ENCODE measurements around the gene BIN1.

Gene BIN1

GRCh38 chr2:127092306-127092705 lies 14.6 kb downstream of the BIN1 start:
- H3K4me1 ChIP-seq (ENCODE audit: control insufficient read depth in 1 of 2, insufficient read depth in 2 of 2, low read length in 2 of 2): peaks cover 37 to 45% of the 10 kb centered on the region in 2 donors

GRCh38 chr2:127091886-127092285 lies 15.1 kb downstream of the BIN1 start:
- no peak overlapping the region for H3K27ac ChIP-seq (ENCODE audit: low read depth, low read length)
- H3K27me3 ChIP-seq (ENCODE audit: control insufficient read depth in 1 of 2, insufficient read depth in 2 of 2, low read length in 2 of 2): no peaks in the 10 kb centered on the region
- no peaks in the 10 kb centered on the region for H3K9me3 ChIP-seq (ENCODE audit: control insufficient read depth in 1 of 2, low read length in 2 of 2)
- no peak overlapping the region for H3K4me3 ChIP-seq (ENCODE audit: low read depth in 1 of 2, low read length in 2 of 2)
- H3K9ac ChIP-seq (ENCODE audit: low read depth in 1 of 2, low read length in 2 of 2): no peak overlapping the region
- peaks cover 36 to 40% of the 10 kb centered on the region in 2 donors for H3K4me1 ChIP-seq (ENCODE audit: control insufficient read depth in 1 of 2, insufficient read depth in 2 of 2, low read length in 2 of 2)
- no peaks in the 10 kb centered on the region for H3K36me3 ChIP-seq (ENCODE audit: control insufficient read depth in 1 of 2, insufficient read depth in 2 of 2, low read length in 2 of 2)

More at GRCh38 chr2:127092306-127092705, 14.6 kb downstream of the BIN1 start:
- Histone ChIP-seq H3K9ac (ENCODE audit: low read depth in 1 of 2, low read length in 2 of 2) (no peak overlapping the region), H3K27me3 (ENCODE audit: control insufficient read depth in 1 of 2, insufficient read depth in 2 of 2, low read length in 2 of 2) (no peaks in the 10 kb centered on the region), H3K36me3 (ENCODE audit: control insufficient read depth in 1 of 2, insufficient read depth in 2 of 2, low read length in 2 of 2) (no peaks in the 10 kb centered on the region), H3K4me3 (ENCODE audit: low read depth in 1 of 2, low read length in 2 of 2) (no peak overlapping the region), H3K27ac (ENCODE audit: low read depth, low read length) (no peak overlapping the region), H3K9me3 (ENCODE audit: control insufficient read depth in 1 of 2, low read length in 2 of 2) (no peaks in the 10 kb centered on the region)

- Histone ChIP-seq H3K4me1 (ENCODE audit: control insufficient read depth in 1 of 2, insufficient read depth in 2 of 2, low read length in 2 of 2) (peaks cover 33% of the 10 kb centered on the region in 2 donors), H3K27me3 (ENCODE audit: control insufficient read depth in 1 of 2, insufficient read depth in 2 of 2, low read length in 2 of 2) (no peaks in the 10 kb centered on the region), H3K9ac (ENCODE audit: low read depth in 1 of 2, low read length in 2 of 2) (no peak overlapping the region), H3K27ac (ENCODE audit: low read depth, low read length) (no peak overlapping the region), H3K4me3 (ENCODE audit: low read depth in 1 of 2, low read length in 2 of 2) (no peak overlapping the region), H3K9me3 (ENCODE audit: control insufficient read depth in 1 of 2, low read length in 2 of 2) (no peaks in the 10 kb centered on the region), H3K36me3 (ENCODE audit: control insufficient read depth in 1 of 2, insufficient read depth in 2 of 2, low read length in 2 of 2) (no peaks in the 10 kb centered on the region)
These were observed 15.8 kb downstream of the BIN1 start for GRCh38 chr2:127091148-127091547.

DNA sequence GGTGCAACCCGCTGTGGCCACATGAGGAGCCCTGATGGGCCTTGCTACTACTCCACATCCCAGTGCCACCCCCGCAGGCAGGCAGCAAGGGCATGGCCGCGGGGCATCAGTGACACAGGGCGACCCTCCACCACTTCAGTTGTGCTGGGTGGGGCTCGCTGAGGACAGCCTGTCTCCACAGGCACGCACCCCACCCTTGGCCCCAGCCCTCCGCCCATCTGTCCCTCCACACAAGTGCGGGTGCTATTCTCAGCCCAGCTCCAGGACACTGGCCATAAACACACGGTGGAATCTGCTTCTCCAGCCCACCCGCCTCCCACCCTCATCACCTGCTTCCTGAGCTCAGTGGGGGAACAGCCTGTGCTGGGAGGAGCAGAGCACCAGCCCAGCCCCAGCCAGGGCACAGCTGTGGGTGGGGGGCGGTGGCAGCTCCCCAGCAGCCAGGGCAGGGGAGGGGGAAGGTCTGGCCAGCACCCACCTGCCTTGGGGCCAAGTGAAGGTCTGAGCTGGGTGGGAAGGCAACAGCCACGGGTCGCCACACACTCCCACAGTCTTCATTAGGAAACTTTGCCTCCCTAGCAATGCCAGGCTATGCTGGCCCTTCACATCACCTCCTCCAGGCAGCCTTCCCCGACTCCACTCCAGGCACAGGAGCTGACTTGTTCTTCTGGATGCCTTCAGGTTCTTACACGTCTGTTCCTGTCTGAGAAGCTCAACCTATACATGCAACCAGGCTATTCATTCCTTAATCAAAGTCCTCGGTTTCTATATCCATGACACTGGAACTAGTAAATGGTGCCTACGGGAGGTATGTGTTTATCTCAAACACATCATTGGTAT lies 16.5 kb downstream of the BIN1 start:
- Histone ChIP-seq H3K9ac (ENCODE audit: low read depth in 1 of 2, low read length in 2 of 2) (no peak overlapping the region), H3K4me3 (ENCODE audit: low read depth in 1 of 2, low read length in 2 of 2) (no peak overlapping the region), H3K4me1 (ENCODE audit: control insufficient read depth in 1 of 2, insufficient read depth in 2 of 2, low read length in 2 of 2) (peaks cover 32 to 34% of the 10 kb centered on the region in 2 donors), H3K36me3 (ENCODE audit: control insufficient read depth in 1 of 2, insufficient read depth in 2 of 2, low read length in 2 of 2) (no peaks in the 10 kb centered on the region), H3K9me3 (ENCODE audit: control insufficient read depth in 1 of 2, low read length in 2 of 2) (no peaks in the 10 kb centered on the region), H3K27me3 (ENCODE audit: control insufficient read depth in 1 of 2, insufficient read depth in 2 of 2, low read length in 2 of 2) (no peaks in the 10 kb centered on the region), H3K27ac (ENCODE audit: low read depth, low read length) (no peak overlapping the region)

DNA sequence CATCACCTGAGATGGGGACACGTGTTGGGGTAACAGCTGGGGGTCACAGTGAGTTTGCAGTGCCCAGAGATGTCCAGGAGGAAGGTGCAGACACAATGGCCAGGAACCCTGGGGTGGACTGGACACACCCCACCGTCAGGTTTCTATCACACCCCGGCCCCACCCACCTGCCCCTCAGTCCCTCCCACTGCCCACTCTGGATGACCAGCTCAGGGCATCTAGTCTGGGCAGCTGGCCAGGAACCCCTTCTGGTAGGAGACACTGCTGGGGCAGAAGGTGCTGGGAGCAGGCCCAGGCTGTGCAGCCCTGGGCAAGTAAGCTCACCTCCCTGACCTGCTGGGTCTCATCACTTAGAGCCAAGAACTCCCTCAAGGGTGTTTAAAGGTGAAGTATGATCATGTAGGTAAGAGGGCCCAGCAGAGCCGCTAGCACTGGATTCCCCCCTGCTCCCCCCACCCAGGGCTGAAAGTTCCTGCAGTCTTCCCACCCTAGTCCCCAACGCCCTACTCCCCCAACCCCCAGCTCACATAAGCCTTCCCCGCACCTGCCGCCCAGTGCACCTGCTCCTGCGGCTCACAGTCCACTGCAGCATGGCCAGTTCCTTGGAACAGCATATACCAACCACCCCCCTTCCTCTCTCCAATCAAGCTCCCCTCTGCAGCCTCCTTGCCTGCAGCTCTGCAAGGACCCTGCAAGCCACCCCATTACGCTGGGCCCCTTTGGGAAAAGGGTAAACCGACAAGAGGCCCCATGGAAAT lies 17.3 kb downstream of the BIN1 start:
- Histone ChIP-seq H3K4me1 (ENCODE audit: control insufficient read depth in 1 of 2, insufficient read depth in 2 of 2, low read length in 2 of 2) (peaks cover 32 to 36% of the 10 kb centered on the region in 2 donors), H3K9me3 (ENCODE audit: control insufficient read depth in 1 of 2, low read length in 2 of 2) (no peaks in the 10 kb centered on the region), H3K27ac (ENCODE audit: low read depth, low read length) (no peak overlapping the region), H3K36me3 (ENCODE audit: control insufficient read depth in 1 of 2, insufficient read depth in 2 of 2, low read length in 2 of 2) (no peaks in the 10 kb centered on the region), H3K27me3 (ENCODE audit: control insufficient read depth in 1 of 2, insufficient read depth in 2 of 2, low read length in 2 of 2) (no peaks in the 10 kb centered on the region), H3K9ac (ENCODE audit: low read depth in 1 of 2, low read length in 2 of 2) (no peak overlapping the region), H3K4me3 (ENCODE audit: low read depth in 1 of 2, low read length in 2 of 2) (no peak overlapping the region)

DNA sequence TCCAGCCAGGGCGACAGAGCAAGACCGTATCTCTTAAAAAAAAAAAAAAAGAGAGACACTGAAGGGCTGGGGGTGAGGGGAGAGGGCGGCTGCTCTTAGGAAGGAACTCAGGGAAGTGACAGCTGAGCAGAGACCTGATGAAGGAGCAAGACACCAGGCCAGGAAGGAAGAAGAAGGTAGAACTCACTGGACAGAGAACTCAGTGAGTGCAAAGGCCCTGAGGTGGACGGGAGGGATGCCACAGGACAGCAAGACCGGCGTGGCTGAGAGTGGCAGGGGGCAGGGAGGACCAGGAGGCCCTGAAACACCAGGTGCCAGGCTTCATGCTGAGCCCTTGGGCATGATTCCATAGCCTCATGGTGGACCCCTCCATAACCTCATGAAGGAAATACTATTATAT lies 18.2 kb downstream of the BIN1 start:
- no peaks in the 10 kb centered on the region for H3K9me3 ChIP-seq (ENCODE audit: control insufficient read depth in 1 of 2, low read length in 2 of 2)
- H3K27ac ChIP-seq (ENCODE audit: low read depth, low read length): no peak overlapping the region
- no peaks in the 10 kb centered on the region for H3K36me3 ChIP-seq (ENCODE audit: control insufficient read depth in 1 of 2, insufficient read depth in 2 of 2, low read length in 2 of 2)
- H3K27me3 ChIP-seq (ENCODE audit: control insufficient read depth in 1 of 2, insufficient read depth in 2 of 2, low read length in 2 of 2): no peaks in the 10 kb centered on the region
- H3K9ac ChIP-seq (ENCODE audit: low read depth in 1 of 2, low read length in 2 of 2): no peak overlapping the region
- H3K4me3 ChIP-seq (ENCODE audit: low read depth in 1 of 2, low read length in 2 of 2): no peak overlapping the region
- H3K4me1 ChIP-seq (ENCODE audit: control insufficient read depth in 1 of 2, insufficient read depth in 2 of 2, low read length in 2 of 2): peaks cover 34 to 36% of the 10 kb centered on the region in 2 donors

- H3K9ac ChIP-seq (ENCODE audit: low read depth in 1 of 2, low read length in 2 of 2): no peak overlapping the region
- H3K9me3 ChIP-seq (ENCODE audit: control insufficient read depth in 1 of 2, low read length in 2 of 2): no peaks in the 10 kb centered on the region
- peaks cover 37 to 42% of the 10 kb centered on the region in 2 donors for H3K4me1 ChIP-seq (ENCODE audit: control insufficient read depth in 1 of 2, insufficient read depth in 2 of 2, low read length in 2 of 2)
- H3K4me3 ChIP-seq (ENCODE audit: low read depth in 1 of 2, low read length in 2 of 2): no peak overlapping the region
- H3K27ac ChIP-seq (ENCODE audit: low read depth, low read length): no peak overlapping the region
- H3K36me3 ChIP-seq (ENCODE audit: control insufficient read depth in 1 of 2, insufficient read depth in 2 of 2, low read length in 2 of 2): no peaks in the 10 kb centered on the region
- no peaks in the 10 kb centered on the region for H3K27me3 ChIP-seq (ENCODE audit: control insufficient read depth in 1 of 2, insufficient read depth in 2 of 2, low read length in 2 of 2)
These were observed 19.0 kb downstream of the BIN1 start for GRCh38 chr2:127087791-127088495.

DNA sequence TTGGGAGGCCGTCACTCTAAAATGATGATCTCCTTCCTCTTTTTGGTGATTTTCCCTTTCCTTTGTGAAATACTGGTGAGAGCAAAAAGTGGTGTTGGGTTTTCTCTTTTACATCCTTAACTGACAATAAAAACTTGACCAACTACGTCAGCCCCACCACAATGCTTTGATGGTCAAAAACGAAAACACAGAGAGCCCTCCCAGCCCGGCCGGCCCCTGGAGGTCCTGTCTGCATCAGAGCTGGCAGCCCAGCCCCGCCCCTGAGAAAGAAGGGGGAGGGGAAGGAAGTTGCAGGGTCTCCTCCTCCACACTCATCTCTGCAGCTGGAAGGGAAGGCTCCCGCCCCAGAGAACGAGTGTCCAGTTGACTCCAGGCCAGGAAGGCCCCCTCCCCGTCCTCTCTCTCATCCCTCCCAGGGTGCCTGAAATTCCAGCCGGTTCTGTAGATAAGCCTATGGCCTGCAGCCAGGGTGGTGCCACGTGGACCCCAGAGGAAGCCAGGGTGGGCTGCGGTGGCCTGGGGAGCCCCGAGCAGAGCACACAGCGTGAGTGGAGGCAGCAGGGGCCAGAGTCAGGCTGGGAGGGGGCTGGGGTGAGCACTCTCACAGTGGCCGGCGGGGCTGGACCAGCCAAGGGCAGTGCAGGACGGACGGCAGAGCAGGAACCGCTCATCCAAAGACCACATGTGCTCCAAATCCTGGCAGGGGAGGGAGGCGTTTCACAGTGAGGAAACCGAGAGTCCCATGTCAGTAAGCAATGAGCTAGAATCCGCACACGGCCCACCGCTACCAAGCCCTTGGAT lies 19.8 kb downstream of the BIN1 start:
- no peaks in the 10 kb centered on the region for H3K9me3 ChIP-seq (ENCODE audit: control insufficient read depth in 1 of 2, low read length in 2 of 2)
- peak overlapping the region; percentile 50 for H3K27ac ChIP-seq (ENCODE audit: low read depth, low read length)
- no peaks in the 10 kb centered on the region for H3K36me3 ChIP-seq (ENCODE audit: control insufficient read depth in 1 of 2, insufficient read depth in 2 of 2, low read length in 2 of 2)
- no peak overlapping the region for H3K9ac ChIP-seq (ENCODE audit: low read depth in 1 of 2, low read length in 2 of 2)
- peaks cover 37 to 47% of the 10 kb centered on the region in 2 donors for H3K4me1 ChIP-seq (ENCODE audit: control insufficient read depth in 1 of 2, insufficient read depth in 2 of 2, low read length in 2 of 2)
- no peaks in the 10 kb centered on the region for H3K27me3 ChIP-seq (ENCODE audit: control insufficient read depth in 1 of 2, insufficient read depth in 2 of 2, low read length in 2 of 2)
- H3K4me3 ChIP-seq (ENCODE audit: low read depth in 1 of 2, low read length in 2 of 2): peak overlapping the region in 1 of 2 donors; percentile 21

GRCh38 chr2:127085317-127085681 lies 21.7 kb downstream of the BIN1 start:
- H3K27me3 ChIP-seq (ENCODE audit: control insufficient read depth in 1 of 2, insufficient read depth in 2 of 2, low read length in 2 of 2): no peaks in the 10 kb centered on the region
- no peaks in the 10 kb centered on the region for H3K36me3 ChIP-seq (ENCODE audit: control insufficient read depth in 1 of 2, insufficient read depth in 2 of 2, low read length in 2 of 2)
- no peaks in the 10 kb centered on the region for H3K9me3 ChIP-seq (ENCODE audit: control insufficient read depth in 1 of 2, low read length in 2 of 2)
- peak overlapping the region in 1 of 2 donors; percentile 0 for H3K9ac ChIP-seq (ENCODE audit: low read depth in 1 of 2, low read length in 2 of 2)
- peaks cover 54 to 66% of the 10 kb centered on the region in 2 donors for H3K4me1 ChIP-seq (ENCODE audit: control insufficient read depth in 1 of 2, insufficient read depth in 2 of 2, low read length in 2 of 2)
- H3K4me3 ChIP-seq (ENCODE audit: low read depth in 1 of 2, low read length in 2 of 2): peak overlapping the region in 1 of 2 donors; percentile 3
- H3K27ac ChIP-seq (ENCODE audit: low read depth, low read length): no peak overlapping the region

Measured in duodenal mucosa (tissue), 2 donors.